ENCODE data around the gene RHBDL2.
"Not testable (repeated sequence)": the region's sequence is repeated elsewhere in the genome, so short reads cannot be mapped to it uniquely, and the experiment has no call there.

Gene RHBDL2

GRCh38 chr1:38873027-38873969 lies 68.3 kb downstream of the RHBDL2 start, which contains the start of gene MYCBP:
Gene MYCBP, minus strand, starts transcription at chr1:38873348. Its CDS starts 43 bp downstream, at chr1:38873305.
- DNase-seq, result peak; percentile 92 to 98 (median 94)

- peak; percentile 6 to 58 (median 17) for DNase-seq
These were observed 69.1 kb downstream of the RHBDL2 start for GRCh38 chr1:38872401-38873026.

- DNase-seq, result peak in 1 of 5 experiments; percentile 9
These were observed 70.6 kb downstream of the RHBDL2 start for GRCh38 chr1:38870996-38871395.

GRCh38 chr1:38867208-38867607 lies 74.4 kb downstream of the RHBDL2 start:
- DNase-seq, result no peak

GRCh38 chr1:38865112-38865715 lies 76.4 kb downstream of the RHBDL2 start:
- DNase-seq, result no peak

GRCh38 chr1:38860454-38860795 lies 81.2 kb downstream of the RHBDL2 start:
- DNase-seq, result no peak

- DNase-seq, result peak; percentile 95 to 98 (median 97)
These were observed 81.8 kb downstream of the RHBDL2 start, which contains the start of gene RRAGC for GRCh38 chr1:38859561-38860453. Gene RRAGC, minus strand, starts transcription at chr1:38859772. Its CDS starts 126 bp downstream, at chr1:38859646.

GRCh38 chr1:38858833-38859560 lies 82.6 kb downstream of the RHBDL2 start:
- DNase-seq, result peak in 3 of 5 experiments; percentile 26 to 48 (median 42)

GRCh38 chr1:38852780-38853179 lies 88.8 kb downstream of the RHBDL2 start:
- peak in 1 of 5 experiments; percentile 59 for DNase-seq

GRCh38 chr1:38848071-38848470 lies 93.6 kb downstream of the RHBDL2 start:
- no peak for DNase-seq

- no peak for DNase-seq
These were observed 95.4 kb downstream of the RHBDL2 start for GRCh38 chr1:38846210-38846609.

- DNase-seq, result not testable (repeated sequence)
These were observed 96.5 kb downstream of the RHBDL2 start for GRCh38 chr1:38845088-38845487.

- DNase-seq, result no peak
These were observed 101.3 kb downstream of the RHBDL2 start for GRCh38 chr1:38840281-38840680.

- no peak for DNase-seq
These were observed 102.3 kb downstream of the RHBDL2 start for GRCh38 chr1:38839363-38839762.

GRCh38 chr1:38836316-38836715 lies 105.3 kb downstream of the RHBDL2 start:
- not testable (repeated sequence) for DNase-seq
